Aorta (tissue), 5 donors: ENCODE measurements around the gene TRIM42. TPM values are rescaled to one million over a fixed set of nuclear protein-coding genes. Genes with fewer than 3 reads are reported as not detected.

Experiments used
- ATAC-seq: fragments of 200-7000 bp; cut with Tn5 transposase; one replicate; pipeline ENCODE4 v1.9.1; 2022; ENCODE audit warnings: moderate library complexity; ENCODE audit not compliant: low FRiP score
- DNase-seq, 2 donors: peaks; one replicate each; pipeline ENCODE4 v3.0.0-alpha.2; 2020
- H3K27ac ChIP-seq, 2 donors: one replicate each; pipeline ENCODE4 v1.5.1; 2013; ENCODE audit warnings: low read length in 2 of 2, mild to moderate bottlenecking in 2 of 2, moderate library complexity in 2 of 2, control low read depth in 1 of 2, inconsistent platforms in 1 of 2, low read depth in 1 of 2
- H3K27me3 ChIP-seq, 2 donors: one replicate each; pipeline ENCODE4 v1.6.1; 2013; ENCODE audit warnings: control low read depth in 1 of 2, low read length in 1 of 2, mild to moderate bottlenecking in 1 of 2, moderate library complexity in 1 of 2; ENCODE audit not compliant: insufficient read depth in 2 of 2, control insufficient read depth in 1 of 2
- H3K36me3 ChIP-seq, 2 donors: one replicate each; pipeline ENCODE4 v1.6.1; 2013; ENCODE audit warnings: control low read depth in 1 of 2, low read length in 1 of 2, mild to moderate bottlenecking in 1 of 2; ENCODE audit not compliant: insufficient read depth in 2 of 2, control insufficient read depth in 1 of 2
- H3K4me1 ChIP-seq, 2 donors: one replicate each; pipeline ENCODE4 v1.6.1; 2013; ENCODE audit warnings: low read length in 2 of 2, control low read depth in 1 of 2, mild to moderate bottlenecking in 1 of 2, moderate library complexity in 1 of 2; ENCODE audit not compliant: insufficient read depth in 2 of 2, control insufficient read depth in 1 of 2
- H3K4me3 ChIP-seq, 2 donors: one replicate each; pipeline ENCODE4 v1.5.1; 2013; ENCODE audit warnings: low read length in 2 of 2, control low read depth in 1 of 2, mild to moderate bottlenecking in 1 of 2
- H3K9me3 ChIP-seq: one replicate; pipeline ENCODE4 v1.6.1; 2013; ENCODE audit warnings: mild to moderate bottlenecking, low read length; ENCODE audit not compliant: control insufficient read depth
- WGBS, 2 donors: extraction: QIAGEN DNeasy Blood & Tissue Kit; methylation state at CpG; one replicate each; pipeline ENCODE4 v1.1.7; 2013; 5-methylcytosine and 5-hydroxymethylcytosine counted together
- intact Hi-C, 2 donors: fragments of 100-400 bp; cut with DNase I; formaldehyde crosslinking; loops; one replicate each; pipeline versions ENCODE4 v1.14.2 to v1.15.0; 2022
- polyA plus RNA-seq, 2 donors: library from polyadenylated mRNA; stranded (reverse); fragments of 200-250 nt; gene quantifications; one replicate each; pipeline ENCODE4 v1.2.3, GENCODE V29; 2013
- total RNA-seq, 2 donors: library from RNA; stranded (reverse); fragmentation: NEBNext Ultra II Directional; extraction: Animal tissue kit (Norgen Biotek cat#: 25700); gene quantifications; one replicate each; pipeline ENCODE4 v1.2.1, GENCODE V29; 2021
- donor health status: healthy with polysubstance abuse.
- donor health status: Bipolar disorder and iron deficiency.
- donor health status: DM: no; HTN: no; CAD: no.
- donor health status: DM: no; HTN: no; CAD: no.
- donor health status: DM: yes; HTN: yes; CAD: no.

TRIM42 gene
- total and polyA plus RNA-seq, 4 donors: not detected

DNA sequence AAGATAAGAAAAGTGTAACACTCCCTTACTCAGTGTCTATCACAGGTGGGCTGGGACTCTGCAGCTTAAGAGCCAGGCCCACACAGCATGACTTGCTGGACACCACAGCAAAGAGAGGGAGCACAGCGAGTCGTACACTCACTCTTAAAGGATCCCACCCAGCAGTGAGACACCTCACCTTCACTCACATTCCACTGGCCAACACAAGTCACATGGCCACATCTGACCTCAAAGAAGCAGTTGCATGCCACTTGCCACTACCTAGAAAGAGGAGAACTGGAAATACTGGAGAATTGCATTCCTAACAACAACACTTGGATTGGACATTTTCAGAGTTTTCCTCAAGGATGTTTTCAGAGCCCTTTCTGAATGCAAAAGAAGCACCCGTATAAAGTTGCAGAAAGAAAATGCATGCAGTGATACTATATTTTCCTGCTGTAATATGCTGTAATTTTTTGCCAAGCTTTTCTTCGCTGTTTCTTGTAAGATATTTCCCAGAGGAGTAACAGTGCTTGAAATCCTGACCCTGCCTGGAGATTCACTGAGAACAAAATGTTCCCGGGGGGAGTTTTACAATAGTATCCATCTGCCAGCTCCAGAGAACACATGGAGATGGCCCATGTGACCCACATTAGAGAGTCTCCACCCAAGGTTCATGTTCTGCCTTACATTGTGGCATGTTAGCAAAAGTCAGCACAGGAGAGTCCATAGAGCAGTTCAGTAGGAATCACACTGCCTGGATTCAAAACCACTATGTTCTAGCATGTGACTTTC lies 42.2 kb downstream of the TRIM42 start:
- peak; percentile 65 for ATAC-seq
- Histone ChIP-seq H3K36me3 (no peaks in the 10 kb centered on the region), H3K4me3 (no peak overlapping the region), H3K9me3 (no peaks in the 10 kb centered on the region), H3K27ac (no peak overlapping the region), H3K27me3 (no peaks in the 10 kb centered on the region), H3K4me1 (no peaks in the 10 kb centered on the region)
- 59 to 65% methylated on average over 5 of the region's 5 CpGs for WGBS, 2 donors
- intact Hi-C loops: no loop called here
- no peak for DNase-seq

DNA sequence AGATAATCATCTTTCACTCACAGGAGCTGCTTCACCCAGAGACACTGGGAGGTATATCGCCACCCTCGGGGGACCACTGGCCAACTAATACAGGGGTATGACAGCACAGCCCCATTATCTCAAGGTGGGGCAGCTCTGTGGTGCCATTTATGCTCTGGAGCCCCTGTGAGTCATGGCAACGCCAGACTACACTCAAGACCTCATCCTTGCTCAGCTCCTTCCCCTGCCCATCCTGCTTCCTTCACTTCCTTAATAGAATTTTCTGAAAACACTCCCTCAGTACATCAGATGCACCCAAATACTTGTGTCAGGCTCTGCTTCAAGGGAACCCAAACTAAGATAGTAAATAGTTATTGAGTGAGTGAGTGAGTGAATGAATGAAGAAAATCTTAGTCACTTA lies 45.7 kb downstream of the TRIM42 start:
- no peak overlapping the region for H3K4me3 ChIP-seq
- DNase-seq (no peak), ATAC-seq (no peak)
- WGBS, 2 donors: 64 to 75% methylated on average over 3 of the region's 3 CpGs
- no peaks in the 10 kb centered on the region for H3K4me1 ChIP-seq
- intact Hi-C loops: no loop called here
- H3K9me3 ChIP-seq: no peaks in the 10 kb centered on the region
- no peaks in the 10 kb centered on the region for H3K36me3 ChIP-seq
- H3K27ac ChIP-seq: no peak overlapping the region
- H3K27me3 ChIP-seq: no peaks in the 10 kb centered on the region

DNA sequence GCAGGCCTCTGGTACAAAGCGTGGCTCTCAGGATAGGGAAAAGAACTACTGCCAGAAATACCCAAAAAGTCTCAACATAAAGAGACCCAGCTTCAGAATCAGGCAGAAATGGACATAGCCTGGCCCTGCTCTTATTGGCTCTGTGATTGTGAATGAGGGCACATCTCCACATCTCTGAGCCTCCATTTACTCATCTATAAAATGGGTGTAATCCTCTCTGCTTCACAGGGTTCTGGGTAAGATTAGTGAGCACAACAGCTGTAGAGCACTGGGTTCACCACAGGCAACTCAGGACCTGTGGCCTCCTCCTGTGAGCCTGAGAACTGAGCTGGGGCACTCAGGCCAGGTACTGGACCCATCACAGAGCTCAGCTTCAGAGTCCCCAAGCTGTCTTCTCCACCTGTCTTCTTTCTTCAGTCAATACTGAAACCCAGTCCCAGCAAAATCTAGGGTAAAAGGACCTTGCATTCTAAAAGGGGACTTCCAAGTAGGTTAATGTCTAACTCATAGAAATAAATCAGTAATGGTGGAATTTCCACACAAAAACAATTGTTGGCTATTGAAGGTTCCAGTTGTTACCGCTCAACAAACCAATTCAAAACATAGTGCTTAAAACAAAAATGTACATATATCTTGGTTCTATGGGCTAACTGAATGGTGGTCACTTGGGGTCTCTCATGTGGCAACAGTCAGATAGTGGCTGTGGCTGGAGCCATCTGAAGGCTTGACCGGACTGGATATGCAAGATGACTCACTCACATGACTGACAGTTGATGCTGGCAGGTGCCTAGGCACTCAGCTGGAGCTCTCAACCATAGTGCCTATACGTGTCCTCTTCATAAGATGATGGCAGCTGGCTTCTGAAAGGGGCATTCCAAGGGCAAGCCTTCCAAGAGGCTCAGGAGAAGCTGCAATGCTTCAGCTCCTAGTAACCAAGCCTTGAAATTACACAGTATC lies 47.3 kb downstream of the TRIM42 start:
- no peaks in the 10 kb centered on the region for H3K4me1 ChIP-seq
- H3K27ac ChIP-seq: no peak overlapping the region
- no peaks in the 10 kb centered on the region for H3K36me3 ChIP-seq
- WGBS, 2 donors: 87 to 90% methylated on average over 4 of the region's 4 CpGs
- DNase-seq (no peak), ATAC-seq (no peak)
- peaks cover 1% of the 10 kb centered on the region for H3K9me3 ChIP-seq
- intact Hi-C loops: no loop called here
- H3K27me3 ChIP-seq: no peaks in the 10 kb centered on the region
- no peak overlapping the region for H3K4me3 ChIP-seq

DNA sequence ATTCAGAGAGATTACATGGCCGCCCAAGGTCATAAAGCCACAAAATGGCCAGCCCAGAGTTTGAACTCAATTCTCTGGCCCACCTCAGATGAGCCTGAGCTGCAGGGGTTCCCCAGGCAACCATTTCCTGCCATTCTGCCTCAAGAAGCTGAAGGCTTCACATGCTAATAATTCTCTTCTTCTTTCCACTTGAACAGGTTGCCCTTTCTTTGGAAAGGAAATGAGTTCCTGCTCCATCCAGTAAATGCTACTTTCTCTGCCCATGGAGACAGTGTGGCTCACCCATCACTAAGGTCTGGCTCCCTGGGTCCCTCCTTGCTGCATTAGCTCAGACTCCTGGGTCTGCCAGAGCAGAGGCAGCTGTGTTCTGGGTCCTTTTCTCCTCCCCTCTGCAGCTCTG lies 48.2 kb downstream of the TRIM42 start:
- H3K4me1 ChIP-seq: no peaks in the 10 kb centered on the region
- DNase-seq: no peak
- intact Hi-C loops: no loop called here
- ATAC-seq: no peak
- peaks cover 1% of the 10 kb centered on the region for H3K9me3 ChIP-seq
- H3K27ac ChIP-seq: no peak overlapping the region
- 86 to 92% methylated on average over 1 of the region's 1 CpG for WGBS, 2 donors
- H3K4me3 ChIP-seq: no peak overlapping the region
- no peaks in the 10 kb centered on the region for H3K36me3 ChIP-seq
- no peaks in the 10 kb centered on the region for H3K27me3 ChIP-seq

DNA sequence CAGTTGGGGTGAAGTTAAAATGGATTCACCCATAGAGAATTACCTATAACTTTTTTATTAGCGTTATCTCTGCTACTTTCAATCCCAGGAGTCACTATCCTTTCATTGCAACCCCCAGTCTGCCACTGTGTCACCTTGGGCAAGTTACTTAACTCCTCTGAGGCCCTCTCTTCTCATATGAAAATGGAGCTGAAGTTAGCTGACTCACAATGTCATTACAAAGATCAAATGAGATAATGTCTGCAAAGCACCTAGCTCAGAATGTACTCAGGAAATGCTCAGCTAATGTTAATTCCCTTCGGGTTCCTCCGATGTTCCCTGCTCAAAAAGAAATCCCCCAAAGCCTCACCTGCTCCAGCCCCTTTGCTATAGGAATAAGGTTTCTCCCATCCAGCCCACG lies 50.0 kb downstream of the TRIM42 start:
- Histone ChIP-seq H3K27me3 (no peaks in the 10 kb centered on the region), H3K9me3 (peaks cover 1% of the 10 kb centered on the region), H3K27ac (no peak overlapping the region), H3K36me3 (no peaks in the 10 kb centered on the region), H3K4me3 (no peak overlapping the region), H3K4me1 (no peaks in the 10 kb centered on the region)
- no peak for DNase-seq
- WGBS, 2 donors: 82% methylated on average over 4 of the region's 4 CpGs
- no peak for ATAC-seq
- intact Hi-C loops: no loop called here

DNA sequence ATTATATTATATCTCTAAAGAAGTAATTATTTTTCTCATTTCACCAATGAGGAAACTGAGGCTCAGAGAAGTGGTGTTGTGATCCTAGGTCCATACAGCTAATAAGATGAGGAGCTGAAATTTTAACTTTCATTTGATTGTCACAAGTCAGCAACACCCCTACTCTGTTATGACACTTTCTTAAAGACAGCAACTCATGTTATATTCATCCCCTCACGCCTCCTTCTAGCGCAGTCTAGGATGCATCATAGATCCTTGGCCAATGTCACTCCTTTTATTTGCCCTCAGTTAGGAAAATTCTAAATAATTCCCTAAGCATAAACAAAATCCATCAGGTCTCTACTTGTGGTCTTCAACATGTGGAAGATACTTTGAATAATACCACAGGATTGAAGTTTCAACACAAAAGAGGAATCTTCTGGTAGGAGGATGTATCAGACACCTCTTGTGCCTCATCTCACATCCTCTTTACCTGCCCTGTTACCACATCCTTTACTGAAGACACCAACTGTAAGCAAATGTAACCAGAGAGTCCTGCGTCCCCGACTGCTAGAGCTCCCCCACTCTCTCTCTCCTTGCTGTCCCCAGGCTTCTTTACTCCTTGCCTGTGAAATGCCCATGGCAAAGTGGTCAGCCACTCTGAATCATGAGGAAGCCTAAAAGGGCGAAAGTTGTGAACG lies 53.7 kb downstream of the TRIM42 start:
- WGBS, 2 donors: 84 to 93% methylated on average over 6 of the region's 6 CpGs

DNA sequence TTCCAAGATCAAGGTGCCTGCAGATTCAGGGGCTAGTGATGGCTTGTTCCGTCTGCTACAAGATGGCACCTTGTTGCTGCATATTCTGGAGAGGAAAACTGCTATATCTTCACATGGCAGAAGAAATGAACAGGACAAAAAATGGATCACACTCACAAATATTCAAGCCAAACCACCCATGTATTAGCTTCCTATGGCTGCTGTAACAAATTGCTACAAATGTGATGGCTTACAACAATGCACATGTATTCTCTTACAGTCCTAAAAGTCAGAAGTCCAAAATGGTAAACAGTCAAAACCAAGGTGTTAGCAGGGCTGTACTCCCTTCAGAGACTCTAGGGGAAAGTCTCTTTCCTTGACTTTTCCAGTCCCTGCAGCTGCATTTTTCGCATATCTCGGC lies 55.8 kb downstream of the TRIM42 start:
- Histone ChIP-seq H3K4me3 (no peak overlapping the region), H3K27ac (no peak overlapping the region), H3K27me3 (no peaks in the 10 kb centered on the region), H3K9me3 (peaks cover 1% of the 10 kb centered on the region), H3K36me3 (no peaks in the 10 kb centered on the region), H3K4me1 (no peaks in the 10 kb centered on the region)
- WGBS, 2 donors: 75% methylated on average over 3 of the region's 3 CpGs
- DNase-seq (no peak), ATAC-seq (no peak)
- intact Hi-C loops: no loop called here

More for the DNA sequence above, 53.7 kb downstream of the TRIM42 start:
- Histone ChIP-seq H3K27ac (no peak overlapping the region), H3K4me1 (no peaks in the 10 kb centered on the region), H3K4me3 (no peak overlapping the region), H3K36me3 (no peaks in the 10 kb centered on the region), H3K27me3 (no peaks in the 10 kb centered on the region), H3K9me3 (peaks cover 1% of the 10 kb centered on the region)
- DNase-seq (no peak), ATAC-seq (no peak)
- intact Hi-C loops: no loop called here

DNA sequence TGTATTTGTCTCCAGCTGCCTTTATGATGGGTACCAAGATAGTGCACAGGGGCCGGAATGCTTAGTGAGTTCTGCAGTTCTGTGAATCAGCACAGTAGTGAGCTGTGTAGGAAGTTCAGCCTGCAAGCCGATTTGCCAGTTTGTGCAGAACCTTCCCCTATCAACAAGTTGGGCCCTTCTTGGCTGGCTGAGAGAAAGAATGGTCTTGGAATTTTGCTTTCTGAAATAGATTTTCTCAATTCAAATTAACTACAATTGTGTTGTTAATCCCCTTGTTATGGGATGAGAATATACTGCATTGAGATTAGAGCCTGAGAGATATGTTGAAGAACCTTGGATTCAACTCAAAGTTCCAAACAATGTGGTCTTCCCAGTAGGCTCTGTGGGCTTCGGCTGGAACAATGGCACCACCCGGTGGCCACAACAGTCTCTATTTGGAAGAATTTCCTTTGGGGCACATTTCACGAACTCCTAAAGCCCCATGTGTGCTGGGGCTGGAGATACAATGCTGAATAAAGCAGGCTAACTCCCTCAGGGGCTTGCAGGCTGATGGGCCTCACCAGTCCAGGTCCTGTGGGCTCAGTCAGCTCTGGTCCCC lies 59.1 kb downstream of the TRIM42 start:
- WGBS, 2 donors: 41 to 46% methylated on average over 5 of the region's 5 CpGs
- no peaks in the 10 kb centered on the region for H3K27me3 ChIP-seq
- H3K36me3 ChIP-seq: no peaks in the 10 kb centered on the region
- peaks cover 0 to 1% of the 10 kb centered on the region in 2 donors for H3K4me1 ChIP-seq
- no peak overlapping the region for H3K4me3 ChIP-seq
- ATAC-seq (peak; percentile 61), DNase-seq (peak; percentile 51 to 79)
- no peak overlapping the region for H3K27ac ChIP-seq
- intact Hi-C loops: no loop called here
- H3K9me3 ChIP-seq: peaks cover 3% of the 10 kb centered on the region
